Activated CD4-positive, alpha-beta T cell treated with anti-CD3 and anti-CD28 coated beads for 24 hours (primary cell): ENCODE data around the gene PCDHGC5.

Source experiments
- DNase-seq, 2 donors: peaks; one replicate each; pipeline ENCODE4 v3.0.0-alpha.2; 2020; ENCODE audit warnings: low read depth in 2 of 2

Gene PCDHGC5

GRCh38 chr5:141529873-141530272 lies 41.0 kb downstream of the PCDHGC5 start:
- DNase-seq, result no peak

DNA sequence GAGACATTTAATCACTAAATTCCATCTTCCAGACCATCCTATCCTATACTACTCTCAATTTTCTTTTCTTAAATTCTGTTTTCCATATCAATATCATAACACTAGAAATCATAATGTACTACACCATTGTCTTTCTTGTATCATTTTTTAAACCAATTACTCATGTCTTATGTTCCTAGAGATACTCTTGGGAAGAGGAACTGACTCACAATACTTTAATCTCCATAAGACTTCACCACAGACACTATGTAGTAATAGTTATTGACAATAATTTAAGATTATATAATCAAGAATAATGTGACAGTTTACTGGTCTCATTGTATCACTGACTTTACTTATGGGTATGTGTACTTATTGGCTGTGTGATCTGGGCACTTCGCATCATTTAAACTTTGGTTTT lies 43.8 kb downstream of the PCDHGC5 start:
- DNase-seq, result no peak

GRCh38 chr5:141533897-141534296 lies 45.0 kb downstream of the PCDHGC5 start:
- DNase-seq, result no peak

GRCh38 chr5:141534492-141535213 lies 45.8 kb downstream of the PCDHGC5 start:
- no peak for DNase-seq
